Smooth muscle cell (in vitro differentiated cells): ENCODE results near the gene BPIFB2. TPM values are rescaled to one million over a fixed set of nuclear protein-coding genes. Genes with fewer than 3 reads are reported as not detected.

ENCODE experiments used
- DNase-seq: peaks from one replicate; lab custom pipeline; 2025; ENCODE audit not compliant: unreplicated experiment; lab: John Stamatoyannopoulos, UW
- H2AFZ ChIP-seq: fragments of 200-600 bp; sonication (generic); 2 replicates; pipeline ENCODE4 v1.6.0; 2016; ENCODE audit warnings: antibody characterized with exemption, low read depth, mild to moderate bottlenecking
- H3F3A ChIP-seq: fragments of 200-600 bp; sonication (generic); 2 replicates; pipeline ENCODE4 v1.6.0; 2017; ENCODE audit warnings: antibody characterized with exemption, low read depth
- H3K27ac ChIP-seq: fragments of 200-600 bp; sonication (generic); 2 replicates; pipeline ENCODE4 v1.5.1; 2016; ENCODE audit warnings: low read depth, mild to moderate bottlenecking
- H3K27me3 ChIP-seq: fragments of 200-600 bp; sonication (generic); 2 replicates; pipeline ENCODE4 v1.6.1; 2016; ENCODE audit warnings: low read depth, mild to moderate bottlenecking
- H3K36me3 ChIP-seq: fragments of 200-600 bp; sonication (generic); 2 replicates; pipeline ENCODE4 v1.5.1; 2016; ENCODE audit warnings: low read depth
- H3K4me1 ChIP-seq: fragments of 200-600 bp; sonication (generic); 2 replicates; pipeline ENCODE4 v1.5.1; 2016; ENCODE audit warnings: low read depth
- H3K4me2 ChIP-seq: fragments of 200-600 bp; sonication (generic); 2 replicates; pipeline ENCODE4 v1.6.0; 2016; ENCODE audit warnings: mild to moderate bottlenecking
- H3K4me3 ChIP-seq: fragments of 200-600 bp; sonication (generic); 2 replicates; pipeline ENCODE4 v1.5.1; 2016; ENCODE audit warnings: mild to moderate bottlenecking
- H3K79me2 ChIP-seq: fragments of 200-600 bp; sonication (generic); 2 replicates; pipeline ENCODE4 v1.6.0; 2016; ENCODE audit warnings: low read depth, mild to moderate bottlenecking
- H3K9ac ChIP-seq: fragments of 200-600 bp; sonication (generic); 2 replicates; pipeline ENCODE4 v1.6.0; 2016; ENCODE audit warnings: low read depth
- H3K9me3 ChIP-seq: fragments of 200-600 bp; sonication (generic); replicated peaks from 2 replicates; pipeline ENCODE4 v1.5.1; 2016; ENCODE audit warnings: low read depth
- H4K20me1 ChIP-seq: fragments of 200-600 bp; sonication (generic); 2 replicates; pipeline ENCODE4 v1.6.0; 2016; ENCODE audit warnings: low read depth
- CTCF ChIP-seq: fragments of 200-600 bp; sonication (generic); IDR thresholded peaks from 2 replicates; pipeline ENCODE4 v1.5.1; 2017; ENCODE audit warnings: borderline replicate concordance, mild to moderate bottlenecking, antibody characterized with exemption; ENCODE audit not compliant: insufficient read depth, poor library complexity, severe bottlenecking
- WGBS: methylation state at CpG from one replicate; pipeline ENCODE4 v1.1.7; 2016; ENCODE audit warnings: low lambda C conversion rate; 5-methylcytosine and 5-hydroxymethylcytosine counted together
- polyA plus RNA-seq: library from polyadenylated mRNA; unstranded; fragments of >200 nt; fragmentation: Nextera tagmentation; extraction: Ambion mirVana; gene quantifications from 2 replicates; pipeline ENCODE4 v1.2.1, GENCODE V29; 2016
- total RNA-seq: library from RNA; depleted of rRNA; stranded (reverse); fragments of >200 nt; gene quantifications from 2 replicates; pipeline ENCODE4 v1.2.3, GENCODE V29; 2014

The BPIFB2 gene
- total and polyA plus RNA-seq, 2 experiments from 2014 or later = not detected

GRCh38 chr20:32976746-32977145 is 30.8 kb upstream of the BPIFB2 start:
- H3K79me2 ChIP-seq = no peaks in the 10 kb centered on the region
- peaks cover 12% of the 10 kb centered on the region for H3K4me1 ChIP-seq
- no peaks in the 10 kb centered on the region for H3K36me3 ChIP-seq
- H3K4me2 ChIP-seq = no peak overlapping the region
- DNase-seq = no peak
- H4K20me1 ChIP-seq = no peaks in the 10 kb centered on the region
- no peaks in the 10 kb centered on the region for H3K27me3 ChIP-seq
- no peak overlapping the region for H3K27ac ChIP-seq
- 87% methylated on average over 6 of the region's 6 CpGs for WGBS
- H3K4me3 ChIP-seq = no peak overlapping the region
- no peak overlapping the region for H3K9ac ChIP-seq
- no peak for TF ChIP-seq CTCF
- H2AFZ ChIP-seq = no peak overlapping the region
- H3K9me3 ChIP-seq = no peaks in the 10 kb centered on the region
- no peaks in the 10 kb centered on the region for H3F3A ChIP-seq

- Histone ChIP-seq H3K4me3 (no peak overlapping the region), H3K79me2 (no peaks in the 10 kb centered on the region), H3K9ac (no peak overlapping the region), H2AFZ (no peak overlapping the region), H3K36me3 (no peaks in the 10 kb centered on the region), H3F3A (no peaks in the 10 kb centered on the region), H3K27me3 (no peaks in the 10 kb centered on the region), H4K20me1 (no peaks in the 10 kb centered on the region), H3K9me3 (no peaks in the 10 kb centered on the region), H3K4me2 (no peak overlapping the region), H3K4me1 (peaks cover 5% of the 10 kb centered on the region), H3K27ac (no peak overlapping the region)
- DNase-seq = no peak
- TF ChIP-seq CTCF = no peak
- WGBS = 92% methylated on average over 13 of the region's 13 CpGs
Observed at GRCh38 chr20:32977281-32978008, 30.1 kb upstream of the BPIFB2 start.

GRCh38 chr20:32978009-32978335 is 29.5 kb upstream of the BPIFB2 start:
- H3K27me3 ChIP-seq = no peaks in the 10 kb centered on the region
- no peak overlapping the region for H3K9ac ChIP-seq
- no peaks in the 10 kb centered on the region for H3F3A ChIP-seq
- no peak overlapping the region for H3K27ac ChIP-seq
- peaks cover 5% of the 10 kb centered on the region for H3K4me1 ChIP-seq
- H3K9me3 ChIP-seq = no peaks in the 10 kb centered on the region
- no peak for DNase-seq
- TF ChIP-seq CTCF = no peak
- H3K4me2 ChIP-seq = no peak overlapping the region
- 84% methylated on average over 7 of the region's 7 CpGs for WGBS
- H3K79me2 ChIP-seq = no peaks in the 10 kb centered on the region
- no peaks in the 10 kb centered on the region for H4K20me1 ChIP-seq
- no peak overlapping the region for H3K4me3 ChIP-seq
- H3K36me3 ChIP-seq = no peaks in the 10 kb centered on the region
- H2AFZ ChIP-seq = no peak overlapping the region
